OCI-M1 (cell line): Measurements from ENCODE around the gene DCAKD.
"Not testable (repeated sequence)": the region's sequence is repeated elsewhere in the genome, so short reads cannot be mapped to it uniquely, and the experiment has no call there.

Source experiments
- DNase-seq: peaks from one replicate; lab custom pipeline; 2025; lab: John Stamatoyannopoulos, UW

Gene DCAKD

GRCh38 chr17:45063198-45063597 is 11.8 kb upstream of the DCAKD start:
- DNase-seq = peak; percentile 85

- DNase-seq = no peak
Observed at GRCh38 chr17:45061606-45062205, 10.3 kb upstream of the DCAKD start.

DNA sequence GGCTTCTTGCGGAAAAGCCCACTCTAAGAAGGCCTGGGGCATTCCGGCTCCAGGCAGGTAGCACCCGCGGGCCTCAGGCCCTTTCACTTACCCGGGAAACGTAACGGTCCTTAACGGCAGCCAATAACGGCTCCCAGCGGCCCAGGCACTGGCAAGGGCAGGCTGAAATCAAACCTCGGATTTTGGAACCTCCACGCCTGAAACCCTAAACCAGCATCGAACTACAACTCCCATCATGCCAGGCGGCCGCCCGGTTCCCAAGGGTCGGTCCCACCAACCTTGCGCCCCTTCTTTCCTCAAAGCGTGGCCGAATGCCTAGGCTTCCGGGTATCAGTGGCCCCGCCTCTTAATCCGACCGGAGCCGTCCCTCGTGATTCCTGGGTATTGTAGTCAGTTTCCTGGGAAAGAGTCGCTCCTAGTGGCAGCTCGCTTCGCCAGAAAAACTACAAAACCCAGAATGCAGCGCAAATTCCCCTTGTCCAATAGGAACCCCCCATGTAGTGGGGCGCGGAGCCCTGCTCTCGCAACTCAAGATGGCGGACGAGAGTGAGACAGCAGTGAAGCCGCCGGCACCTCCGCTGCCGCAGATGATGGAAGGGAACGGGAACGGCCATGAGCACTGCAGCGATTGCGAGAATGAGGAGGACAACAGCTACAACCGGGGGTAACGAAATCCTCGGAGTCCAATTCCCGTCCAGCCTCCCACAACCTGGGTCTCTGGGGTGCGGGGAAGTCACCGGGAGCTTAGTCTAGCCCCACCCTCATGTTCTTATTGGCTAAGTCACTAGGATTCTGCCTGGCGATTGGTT is 9.6 kb upstream of the DCAKD start, which contains the start of gene NMT1:
NMT1 (plus strand) TSS at position 521 of the 809 bp plus-strand sequence; CDS start at position 534, 13 bp downstream.
- peak; percentile 99 for DNase-seq

GRCh38 chr17:45060382-45060796 is 9.0 kb upstream of the DCAKD start:
- DNase-seq = no peak

GRCh38 chr17:45052052-45052772 is 780 bp upstream of the DCAKD start:
- DNase-seq = peak; percentile 53

- not testable (repeated sequence) for DNase-seq
Observed at GRCh38 chr17:45051720-45052051, 254 bp upstream of the DCAKD start.

DNA sequence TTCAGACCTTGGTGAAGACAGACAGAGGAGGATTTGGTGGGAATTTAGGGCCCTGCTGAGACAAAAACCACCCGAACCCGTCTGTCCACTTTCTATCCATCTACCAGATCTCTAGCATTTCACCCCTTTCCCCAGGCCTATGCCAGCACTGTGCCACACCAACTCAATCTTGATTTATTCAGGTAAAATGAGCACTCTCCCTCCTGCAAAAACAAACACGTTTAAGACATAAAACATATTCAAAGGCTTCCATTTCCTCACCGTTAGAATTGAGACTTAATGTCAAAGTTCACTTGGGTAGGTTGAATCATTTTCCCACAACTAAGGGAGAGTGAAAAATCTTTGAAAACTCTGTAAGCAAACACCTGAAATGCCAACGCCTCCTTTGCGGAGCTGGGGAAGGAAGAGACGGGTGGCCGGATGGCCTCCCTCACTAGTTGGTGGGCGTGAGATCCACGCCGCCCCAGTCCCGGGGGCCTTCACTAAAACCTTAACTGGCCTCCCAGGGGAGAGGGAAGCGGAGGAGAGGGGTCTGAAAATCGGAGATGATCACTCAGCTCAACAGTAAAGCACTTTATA is 862 bp downstream of the DCAKD start:
- DNase-seq = peak; percentile 56

GRCh38 chr17:45048795-45049563 is 2.5 kb downstream of the DCAKD start:
- DNase-seq = no peak

DNA sequence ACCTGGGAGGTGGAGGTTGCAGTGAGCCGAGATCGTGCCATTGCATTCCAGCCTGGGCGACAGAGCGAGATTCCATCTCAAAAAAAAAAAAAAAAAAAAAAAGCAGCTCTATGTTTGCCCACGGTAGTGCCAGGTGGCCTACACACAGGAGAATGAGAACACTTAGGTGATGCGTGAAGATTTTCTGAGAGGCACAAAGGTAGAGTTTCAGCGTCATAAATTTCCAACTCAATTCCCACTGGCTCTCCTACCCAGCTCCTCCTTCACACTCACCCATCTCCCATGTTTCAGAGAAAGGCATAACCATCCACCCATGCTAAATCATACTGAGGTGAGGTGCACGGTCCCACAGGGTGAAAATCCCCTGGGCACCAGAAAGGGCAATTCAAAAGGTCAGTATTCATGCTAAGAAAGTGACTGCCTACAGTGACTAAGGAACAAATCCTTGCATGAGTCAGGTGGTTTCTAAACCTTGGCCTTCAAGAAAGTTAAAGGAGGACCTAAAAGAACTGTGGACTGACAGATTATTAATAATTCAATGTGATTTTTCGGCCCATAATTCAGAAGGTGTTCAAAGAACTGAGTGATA is 4.8 kb downstream of the DCAKD start:
- no peak for DNase-seq

- no peak for DNase-seq
Observed at GRCh38 chr17:45043813-45044540, 7.5 kb downstream of the DCAKD start.

DNA sequence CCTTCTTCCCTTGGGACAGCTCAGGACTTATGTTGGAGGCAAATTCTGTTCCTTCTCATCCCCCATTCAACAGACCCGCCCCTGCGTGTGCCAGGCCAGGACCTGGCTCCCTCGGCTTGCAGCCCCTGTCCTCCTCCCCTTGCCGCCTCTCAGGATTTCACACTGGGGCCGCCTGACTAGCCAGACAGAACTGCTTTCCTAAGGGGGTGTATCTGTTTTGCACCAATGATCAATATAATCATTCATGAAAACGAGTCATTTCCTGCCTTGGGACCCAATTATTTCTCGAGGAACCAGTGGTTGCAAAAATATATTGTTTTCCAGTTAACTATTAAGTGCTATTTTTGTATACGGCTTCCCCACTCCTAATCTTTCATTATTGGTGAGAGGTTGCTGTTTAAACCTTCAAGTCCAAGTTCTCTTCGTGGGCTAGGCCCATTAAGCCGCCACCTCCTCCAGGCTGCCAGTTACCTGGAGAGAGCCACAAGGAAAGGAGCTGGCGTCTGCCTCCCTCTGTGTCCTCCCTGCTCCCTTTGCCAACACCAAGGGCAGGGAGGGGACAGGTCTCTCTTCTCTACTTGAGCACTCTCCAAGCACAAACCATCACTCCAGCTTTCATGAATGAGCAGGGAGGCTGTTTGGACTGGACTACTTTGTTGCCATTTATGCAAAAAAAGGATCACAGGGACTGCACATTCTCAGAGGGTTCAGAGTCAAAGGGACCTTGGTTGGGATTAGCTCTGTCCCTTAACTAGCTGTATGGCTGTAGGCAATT is 8.9 kb downstream of the DCAKD start:
- no peak for DNase-seq

DNA sequence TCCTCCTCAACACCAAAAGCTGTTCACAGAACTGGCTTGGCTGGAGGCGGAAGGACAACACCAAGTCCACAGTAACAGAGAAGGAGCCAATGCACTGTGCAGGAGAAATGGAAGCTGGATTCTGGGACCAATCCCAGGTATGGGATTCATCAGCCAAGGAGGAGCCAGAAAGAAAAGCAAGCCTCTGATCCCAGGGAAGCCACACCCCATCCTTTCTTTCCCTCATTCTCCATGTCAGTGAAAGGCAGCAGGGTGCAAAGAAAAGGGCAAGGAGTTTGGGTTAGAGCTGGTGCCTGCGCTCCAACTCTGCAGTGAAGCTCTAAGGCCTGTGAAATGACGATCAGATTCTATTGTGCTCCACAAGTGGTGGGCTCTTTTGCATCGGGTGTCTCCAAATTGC is 11.0 kb downstream of the DCAKD start:
- no peak for DNase-seq

- DNase-seq = no peak
Observed at GRCh38 chr17:45038728-45039634, 12.5 kb downstream of the DCAKD start.

DNA sequence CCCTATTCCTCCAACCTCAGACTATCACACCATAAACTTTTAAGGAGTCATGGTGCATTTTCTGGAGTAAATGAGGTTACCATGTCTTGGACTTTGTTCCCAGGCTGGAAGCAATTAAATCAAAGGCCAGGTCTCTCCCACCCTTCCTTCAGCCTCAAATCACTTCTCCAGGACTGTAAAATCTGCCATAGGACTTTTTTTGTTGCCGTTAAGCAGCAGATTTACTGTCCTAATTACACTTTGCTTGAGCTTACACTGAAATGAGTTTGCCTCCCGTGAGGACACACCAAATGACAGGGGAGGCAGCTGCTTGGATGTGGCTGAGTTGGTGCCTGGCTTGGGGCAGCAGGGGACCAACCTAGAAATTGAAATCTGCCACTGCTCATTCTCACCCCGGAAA is 14.7 kb downstream of the DCAKD start:
- DNase-seq = no peak

- DNase-seq = no peak
Observed at GRCh38 chr17:45035848-45036247, 15.6 kb downstream of the DCAKD start.

DNA sequence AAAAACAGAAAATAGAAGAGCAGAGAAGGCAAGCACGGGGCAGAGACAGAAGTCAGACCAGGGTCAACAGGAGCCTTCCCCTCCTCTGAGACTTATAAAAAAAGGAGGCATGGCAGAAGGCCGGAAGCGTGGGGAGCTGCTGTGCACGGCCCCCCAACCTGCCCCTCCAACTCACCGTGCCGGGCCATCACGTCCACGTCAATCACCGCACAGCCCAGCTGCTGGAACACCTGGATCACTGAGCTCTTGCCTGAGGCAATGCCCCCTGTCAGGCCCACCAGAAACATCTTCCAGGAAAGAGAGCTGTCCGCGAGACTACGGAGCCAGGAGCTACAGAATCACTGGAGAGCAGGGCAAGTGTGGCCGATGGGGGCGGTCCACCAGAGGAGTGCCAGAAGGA is 16.8 kb downstream of the DCAKD start:
- no peak for DNase-seq

- DNase-seq = no peak
Observed at GRCh38 chr17:45032174-45032541, 19.3 kb downstream of the DCAKD start.

DNA sequence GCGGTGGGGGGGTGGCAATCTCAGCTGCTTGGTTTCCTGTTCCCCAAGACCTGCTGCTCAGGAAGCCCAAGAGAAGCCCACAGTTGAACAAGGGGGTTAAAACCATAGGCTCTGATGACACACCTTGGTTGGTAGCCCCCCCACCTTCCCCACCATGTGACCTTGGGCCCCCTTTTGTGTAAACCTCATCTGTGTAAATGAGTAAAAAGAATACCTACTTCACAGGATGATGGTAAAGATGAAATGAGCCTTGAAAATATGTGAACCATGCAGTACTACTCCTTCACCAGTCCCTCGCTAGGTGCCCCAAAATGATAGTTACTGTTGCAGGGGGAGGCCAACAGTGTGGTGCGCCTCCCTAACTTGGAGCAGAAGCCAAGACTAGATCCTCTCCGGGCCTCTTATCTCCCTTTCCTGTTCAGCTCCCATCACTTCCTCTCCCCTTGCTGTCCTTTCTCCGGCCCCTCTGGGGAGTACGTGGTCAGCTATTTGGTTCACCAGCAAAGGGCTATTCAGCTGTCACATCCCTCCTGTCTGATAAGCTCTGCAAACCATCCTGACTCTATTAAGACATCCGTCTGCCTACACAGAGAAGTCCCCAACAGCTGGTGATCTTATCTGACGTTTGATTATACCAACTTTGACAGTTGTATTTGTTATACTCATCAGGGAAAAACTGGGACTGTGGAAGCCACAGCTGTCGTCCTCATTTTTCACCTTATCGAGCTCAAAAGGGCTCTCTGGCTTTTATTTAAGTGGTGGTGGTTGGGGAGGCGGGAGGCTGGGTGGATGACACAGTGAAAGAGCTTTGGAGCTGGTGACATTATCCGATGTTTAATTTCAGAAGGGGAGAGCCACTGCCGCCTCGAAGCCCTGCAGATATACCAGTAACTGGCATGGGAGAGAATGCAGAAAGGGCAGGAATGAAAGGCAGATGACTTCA is 19.9 kb downstream of the DCAKD start:
- DNase-seq = peak; percentile 89
